GM21786 (cell line): Measurements from ENCODE around the gene LRP8.

Experiments used
- ATAC-seq: cut with Tn5 transposase; IDR thresholded peaks from one replicate; pipeline ENCODE4 v1.9.1; 2021; ENCODE audit not compliant: unreplicated experiment

The LRP8 gene

GRCh38 chr1:53328009-53328461 lies at the start of gene LRP8:
Gene LRP8 (minus strand): TSS chr1:53328070. CDS start chr1:53327912, 158 bp downstream.
- peak; percentile 29 for ATAC-seq

- no peak for ATAC-seq
Observed at GRCh38 chr1:53377438-53377841, 49.6 kb upstream of the LRP8 start.

- no peak for ATAC-seq
Observed at GRCh38 chr1:53376742-53377437, 49.0 kb upstream of the LRP8 start.

- ATAC-seq: no peak
Observed at GRCh38 chr1:53376041-53376461, 48.2 kb upstream of the LRP8 start.

- ATAC-seq: no peak
Observed at GRCh38 chr1:53375440-53375839, 47.6 kb upstream of the LRP8 start.

GRCh38 chr1:53373246-53373645 lies 45.4 kb upstream of the LRP8 start:
- no peak for ATAC-seq

- no peak for ATAC-seq
Observed at GRCh38 chr1:53372501-53372951, 44.7 kb upstream of the LRP8 start.

GRCh38 chr1:53371851-53372250 lies 44.0 kb upstream of the LRP8 start:
- ATAC-seq: no peak

- no peak for ATAC-seq
Observed at GRCh38 chr1:53371121-53371666, 43.3 kb upstream of the LRP8 start.

- no peak for ATAC-seq
Observed at GRCh38 chr1:53370369-53370961, 42.6 kb upstream of the LRP8 start.

GRCh38 chr1:53369761-53370160 lies 41.9 kb upstream of the LRP8 start:
- no peak for ATAC-seq

- ATAC-seq: no peak
Observed at GRCh38 chr1:53369034-53369750, 41.3 kb upstream of the LRP8 start.

- no peak for ATAC-seq
Observed at GRCh38 chr1:53368314-53369033, 40.6 kb upstream of the LRP8 start.

GRCh38 chr1:53367503-53368313 lies 39.8 kb upstream of the LRP8 start:
- ATAC-seq: peak; percentile 88

GRCh38 chr1:53366901-53367502 lies 39.1 kb upstream of the LRP8 start:
- ATAC-seq: no peak

- ATAC-seq: no peak
Observed at GRCh38 chr1:53365437-53366063, 37.7 kb upstream of the LRP8 start.

- ATAC-seq: no peak
Observed at GRCh38 chr1:53362851-53363642, 35.2 kb upstream of the LRP8 start.

GRCh38 chr1:53362270-53362669 lies 34.4 kb upstream of the LRP8 start:
- ATAC-seq: no peak
